ENCODE measurements around the gene GALNT11. TPM values are rescaled to one million over a fixed set of nuclear protein-coding genes. Genes with fewer than 3 reads are reported as not detected.

The GALNT11 gene
- total RNA-seq, 1 donor from 2014 or later, result 65.5 TPM

DNA sequence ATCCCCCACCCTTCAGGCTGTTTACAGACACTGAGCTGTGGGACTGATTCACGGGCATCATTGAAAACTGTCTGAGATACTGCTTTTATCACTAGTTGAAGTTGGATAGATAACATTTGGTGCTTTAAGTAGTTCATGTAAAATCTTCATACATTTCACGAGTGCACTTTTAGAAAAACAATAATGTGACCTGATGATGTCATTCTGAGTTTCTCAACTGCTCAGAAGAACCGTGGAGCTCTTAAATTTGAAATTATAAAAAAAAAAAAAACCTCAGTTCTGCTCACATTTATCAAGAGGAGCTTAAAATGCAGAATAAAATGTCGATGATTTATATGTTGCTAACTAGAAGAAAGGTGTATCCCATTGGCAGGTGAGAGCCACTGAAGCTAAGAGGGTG lies 81.5 kb downstream of the GALNT11 start:
- Histone ChIP-seq H3K4me3 (no peak overlapping the region), H3K4me1 (no peaks in the 10 kb centered on the region), H3K4me2 (no peak overlapping the region), H3K27me3 (no peaks in the 10 kb centered on the region), H3K27ac (no peak overlapping the region), H2AFZ (replicated peaks) (no peak overlapping the region), H3K36me3 (no peaks in the 10 kb centered on the region), H4K20me1 (ENCODE audit: low read depth) (no peaks in the 10 kb centered on the region), H3K79me2 (ENCODE audit: low read depth) (no peaks in the 10 kb centered on the region), H3K9me3 (ENCODE audit: low read depth) (no peaks in the 10 kb centered on the region), H3F3A (ENCODE audit: low read depth) (no peaks in the 10 kb centered on the region), H3K9ac (no peak overlapping the region)
- Mint-ChIP-seq H3K4me3 (no peak overlapping the region), H3K9me3 (no peaks in the 10 kb centered on the region), H3K4me1 (no peaks in the 10 kb centered on the region), H3K27me3 (ENCODE audit: insufficient read depth, low read depth) (no peaks in the 10 kb centered on the region), H3K27ac (no peak overlapping the region), H3K36me3 (peaks cover 19% of the 10 kb centered on the region)
- no peak for DNase-seq (ENCODE audit: low spot score)
- TF ChIP-seq EZH2 (IDR thresholded peaks at IDR 0.05) (no peak), EZH2phosphoT487 (IDR thresholded peaks at IDR 0.05) (no peak)
- TF ChIP-seq, protein P1, sequence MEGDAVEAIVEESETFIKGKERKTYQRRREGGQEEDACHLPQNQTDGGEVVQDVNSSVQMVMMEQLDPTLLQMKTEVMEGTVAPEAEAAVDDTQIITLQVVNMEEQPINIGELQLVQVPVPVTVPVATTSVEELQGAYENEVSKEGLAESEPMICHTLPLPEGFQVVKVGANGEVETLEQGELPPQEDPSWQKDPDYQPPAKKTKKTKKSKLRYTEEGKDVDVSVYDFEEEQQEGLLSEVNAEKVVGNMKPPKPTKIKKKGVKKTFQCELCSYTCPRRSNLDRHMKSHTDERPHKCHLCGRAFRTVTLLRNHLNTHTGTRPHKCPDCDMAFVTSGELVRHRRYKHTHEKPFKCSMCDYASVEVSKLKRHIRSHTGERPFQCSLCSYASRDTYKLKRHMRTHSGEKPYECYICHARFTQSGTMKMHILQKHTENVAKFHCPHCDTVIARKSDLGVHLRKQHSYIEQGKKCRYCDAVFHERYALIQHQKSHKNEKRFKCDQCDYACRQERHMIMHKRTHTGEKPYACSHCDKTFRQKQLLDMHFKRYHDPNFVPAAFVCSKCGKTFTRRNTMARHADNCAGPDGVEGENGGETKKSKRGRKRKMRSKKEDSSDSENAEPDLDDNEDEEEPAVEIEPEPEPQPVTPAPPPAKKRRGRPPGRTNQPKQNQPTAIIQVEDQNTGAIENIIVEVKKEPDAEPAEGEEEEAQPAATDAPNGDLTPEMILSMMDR (IDR thresholded peaks at IDR 0.05), result no peak

DNA sequence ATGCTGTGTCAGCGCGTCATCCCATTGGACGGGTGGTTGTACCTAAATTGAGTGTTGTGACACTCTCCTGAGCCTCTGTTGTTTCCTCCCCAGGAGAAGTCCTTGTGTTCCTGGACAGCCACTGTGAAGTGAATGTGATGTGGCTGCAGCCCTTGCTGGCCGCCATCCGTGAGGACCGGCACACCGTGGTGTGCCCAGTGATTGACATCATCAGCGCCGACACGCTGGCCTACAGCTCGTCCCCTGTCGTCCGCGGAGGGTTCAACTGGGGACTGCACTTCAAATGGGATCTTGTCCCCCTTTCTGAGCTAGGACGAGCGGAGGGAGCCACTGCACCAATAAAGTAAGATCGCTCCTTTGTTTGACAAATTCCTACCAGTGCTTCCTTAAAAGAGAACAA lies 82.5 kb downstream of the GALNT11 start:
- H3K27ac Mint-ChIP-seq, result no peak overlapping the region
- no peak for TF ChIP-seq EZH2phosphoT487 (IDR thresholded peaks at IDR 0.05)
- TF ChIP-seq EZH2 (IDR thresholded peaks at IDR 0.05), result no peak
- TF ChIP-seq, protein P1 (IDR thresholded peaks at IDR 0.05), result no peak

DNA sequence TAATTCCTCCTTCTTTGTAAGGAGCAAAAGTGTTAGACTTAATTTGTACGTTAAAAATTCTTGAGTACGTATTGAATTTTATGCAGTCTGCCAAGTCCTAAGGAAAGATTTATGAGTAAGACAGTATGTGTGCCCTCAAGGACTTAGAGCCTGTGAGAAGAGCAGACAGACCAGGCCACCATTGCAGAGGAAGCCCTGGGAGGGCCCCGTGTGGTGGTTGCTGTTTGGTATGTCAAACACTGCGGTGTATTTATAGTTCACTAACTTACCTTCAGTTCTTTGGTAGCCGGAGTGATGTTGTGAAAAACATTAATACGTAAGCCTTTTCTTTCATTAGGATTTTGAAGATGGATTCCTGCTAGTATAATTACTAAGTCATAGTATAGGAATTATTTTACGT lies 82.9 kb downstream of the GALNT11 start:
- Histone ChIP-seq H3K36me3 (no peaks in the 10 kb centered on the region), H3K79me2 (ENCODE audit: low read depth) (no peaks in the 10 kb centered on the region), H4K20me1 (ENCODE audit: low read depth) (no peaks in the 10 kb centered on the region), H3F3A (ENCODE audit: low read depth) (no peaks in the 10 kb centered on the region), H3K27me3 (no peaks in the 10 kb centered on the region), H3K4me3 (no peak overlapping the region), H3K4me2 (no peak overlapping the region), H3K9ac (no peak overlapping the region), H3K4me1 (no peaks in the 10 kb centered on the region), H3K27ac (no peak overlapping the region), H2AFZ (replicated peaks) (no peak overlapping the region), H3K9me3 (ENCODE audit: low read depth) (no peaks in the 10 kb centered on the region)
- TF ChIP-seq EZH2phosphoT487 (IDR thresholded peaks at IDR 0.05) (no peak), EZH2 (IDR thresholded peaks at IDR 0.05) (no peak)
- TF ChIP-seq, protein P1 (IDR thresholded peaks at IDR 0.05), result no peak
- no peaks in the 10 kb centered on the region for H3K27me3 Mint-ChIP-seq (ENCODE audit: insufficient read depth, low read depth)
- no peak overlapping the region for H3K4me3 Mint-ChIP-seq
- peaks cover 23% of the 10 kb centered on the region for H3K36me3 Mint-ChIP-seq
- no peaks in the 10 kb centered on the region for H3K9me3 Mint-ChIP-seq
- H3K27ac Mint-ChIP-seq, result no peak overlapping the region
- no peaks in the 10 kb centered on the region for H3K4me1 Mint-ChIP-seq
- no peak for DNase-seq (ENCODE audit: low spot score)

More for the DNA sequence above, 82.5 kb downstream of the GALNT11 start:
- DNase-seq (ENCODE audit: low spot score), result no peak
- Mint-ChIP-seq H3K36me3 (peaks cover 19% of the 10 kb centered on the region), H3K4me1 (no peaks in the 10 kb centered on the region), H3K27me3 (ENCODE audit: insufficient read depth, low read depth) (no peaks in the 10 kb centered on the region), H3K9me3 (no peaks in the 10 kb centered on the region), H3K4me3 (no peak overlapping the region)
- no peaks in the 10 kb centered on the region for H3F3A ChIP-seq (ENCODE audit: low read depth)
- no peaks in the 10 kb centered on the region for H3K27me3 ChIP-seq
- no peaks in the 10 kb centered on the region for H3K79me2 ChIP-seq (ENCODE audit: low read depth)
- H3K4me2 ChIP-seq, result no peak overlapping the region
- no peaks in the 10 kb centered on the region for H3K9me3 ChIP-seq (ENCODE audit: low read depth)
- no peak overlapping the region for H2AFZ ChIP-seq (replicated peaks)
- H3K4me1 ChIP-seq, result no peaks in the 10 kb centered on the region
- no peak overlapping the region for H3K9ac ChIP-seq
- H4K20me1 ChIP-seq (ENCODE audit: low read depth), result no peaks in the 10 kb centered on the region
- H3K36me3 ChIP-seq, result no peaks in the 10 kb centered on the region
- no peak overlapping the region for H3K27ac ChIP-seq
- no peak overlapping the region for H3K4me3 ChIP-seq
